K562 treated with DMSO at 1 percent for 12 hours (cell line): ENCODE data around the gene NDE1. TPM values are rescaled to one million over a fixed set of nuclear protein-coding genes. Genes with fewer than 3 reads are reported as not detected.

Source experiments
- total RNA-seq: library from RNA; unstranded; fragments of 300-600 nt; gene quantifications from 2 replicates; pipeline ENCODE4 v1.2.3, GENCODE V29; 2022; ENCODE audit not compliant: insufficient read depth

Gene NDE1, protein sequence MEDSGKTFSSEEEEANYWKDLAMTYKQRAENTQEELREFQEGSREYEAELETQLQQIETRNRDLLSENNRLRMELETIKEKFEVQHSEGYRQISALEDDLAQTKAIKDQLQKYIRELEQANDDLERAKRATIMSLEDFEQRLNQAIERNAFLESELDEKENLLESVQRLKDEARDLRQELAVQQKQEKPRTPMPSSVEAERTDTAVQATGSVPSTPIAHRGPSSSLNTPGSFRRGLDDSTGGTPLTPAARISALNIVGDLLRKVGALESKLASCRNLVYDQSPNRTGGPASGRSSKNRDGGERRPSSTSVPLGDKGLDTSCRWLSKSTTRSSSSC
- 15.4 and 39.4 TPM in 2 replicates for total RNA-seq

DNA sequence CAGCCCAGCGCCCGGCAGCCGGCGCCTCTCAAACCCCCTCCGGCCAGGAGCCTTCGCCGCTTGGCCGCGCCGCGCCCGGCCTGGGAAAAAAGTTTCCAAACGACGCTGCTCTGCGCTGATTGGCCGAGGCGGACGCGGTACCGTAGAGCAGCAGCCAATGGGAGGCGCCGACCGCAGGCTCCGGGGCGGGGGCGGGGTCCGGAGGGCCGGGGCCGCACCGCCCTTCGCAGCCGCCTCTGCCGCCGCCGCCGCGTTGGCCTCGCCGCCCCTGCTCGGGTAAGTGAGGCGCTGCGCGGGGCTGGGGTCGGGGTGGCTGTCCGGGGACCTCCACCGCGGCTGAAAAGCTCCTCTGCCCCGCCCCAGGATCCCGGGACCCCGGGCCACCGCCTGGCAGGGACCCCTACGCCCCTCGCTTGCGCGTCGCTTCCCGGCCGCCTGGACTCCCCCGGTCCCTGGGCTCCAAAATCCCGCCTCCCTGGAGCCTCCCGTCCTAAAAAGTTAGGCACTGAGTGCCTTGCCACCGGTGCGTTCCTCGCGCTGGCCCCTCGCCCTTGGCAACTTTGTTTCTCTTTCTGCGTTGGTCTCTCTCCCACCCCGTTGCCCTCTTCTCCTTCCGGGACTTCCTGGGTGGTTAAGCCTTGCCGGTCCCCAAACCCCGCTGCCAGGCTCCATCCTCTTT, at the start of gene NDE1:
TSS of gene NDE1 (plus strand) at position 227 of the 679 bp plus-strand sequence. CDS start 14,534 bp downstream, outside the sequence.

DNA sequence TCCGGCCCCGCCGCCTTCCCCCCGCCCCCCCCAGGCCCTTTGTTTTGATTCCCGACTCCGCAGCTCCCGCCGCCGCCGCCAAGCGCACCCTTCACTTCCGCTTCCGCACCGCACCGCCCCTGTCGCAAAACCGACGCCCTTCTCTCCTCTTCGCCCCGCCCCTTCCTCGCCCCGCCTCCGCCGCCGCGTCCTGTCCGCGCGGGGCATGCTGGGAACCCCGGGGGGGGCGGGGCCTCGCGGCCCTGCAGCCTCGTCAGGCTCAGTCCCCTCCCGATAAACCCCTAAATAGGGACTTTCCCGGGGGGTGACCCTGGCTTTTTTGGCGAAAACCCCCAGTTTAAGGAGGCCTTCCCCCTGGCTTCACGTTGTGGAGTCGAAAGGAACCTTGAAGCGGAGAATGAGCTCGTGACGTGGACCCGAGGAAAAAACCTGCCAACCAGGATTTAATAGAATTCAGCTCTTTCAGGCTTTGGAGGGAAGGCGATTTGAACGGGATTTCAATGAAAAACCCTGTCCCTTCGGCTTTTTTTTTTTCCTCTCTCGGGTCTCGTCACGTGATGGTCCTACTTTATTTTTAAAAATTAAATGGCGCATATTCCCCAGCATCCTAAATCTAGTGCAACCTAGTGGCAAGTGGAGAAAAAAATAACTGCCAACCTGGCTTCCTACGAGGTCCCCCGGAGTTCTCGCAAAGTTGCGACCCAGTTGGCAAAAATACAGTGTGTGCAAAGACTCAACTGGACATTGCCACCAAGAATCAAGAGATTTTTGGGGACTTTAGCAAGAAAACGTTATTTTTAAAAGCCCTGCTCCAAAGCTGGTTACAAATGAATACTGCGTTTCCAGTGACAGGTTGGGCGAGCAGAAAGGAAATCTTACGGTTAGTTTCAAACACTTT, 6.7 kb upstream of the NDE1 start, which contains the start of gene MARF1:
TSS of gene MARF1 (minus strand) at position 107 of the 898 bp plus-strand sequence. CDS start 3,921 bp downstream, outside the sequence.

Other genes starting within 250 kb of the NDE1 start
- 0.56 and 0.61 TPM in 2 replicates for gene BMERB1, start 215.7 kb upstream of the NDE1 start, total RNA-seq
- gene MARF1, start 7.1 kb upstream of the NDE1 start, total RNA-seq = 6.2 and 29.9 TPM in 2 replicates
- gene MYH11, start 206.8 kb downstream of the NDE1 start, total RNA-seq = not detected in 2 replicates
- 29.6 and 61.5 TPM in 2 replicates for gene CEP20, start 238.4 kb downstream of the NDE1 start, total RNA-seq